Measurements from ENCODE around the gene CCDC136.

- TF ChIP-seq YY1 (IDR thresholded peaks at IDR 0.05; ENCODE audit: insufficient read depth, insufficient read length), result no peak
- TF ChIP-seq ZNF274 (IDR thresholded peaks at IDR 0.05; ENCODE audit: low read depth, low read length), result no peak
These were observed 21.5 kb upstream of the CCDC136 start for GRCh38 chr7:128770233-128770632.
